Glutamatergic neuron (in vitro differentiated cells): Measurements from ENCODE around the gene SYNPR. TPM values are rescaled to one million over a fixed set of nuclear protein-coding genes. Genes with fewer than 3 reads are reported as not detected.

Experiments used
- DNase-seq: peaks from one replicate; pipeline ENCODE4 v3.0.0; 2022
- H3K27ac Mint-ChIP-seq: one replicate; pipeline ENCODE4 v1.8.0; 2020; ENCODE audit warnings: mild to moderate bottlenecking, mixed read lengths, inconsistent platforms; ENCODE audit not compliant: unreplicated experiment
- H3K27me3 Mint-ChIP-seq: one replicate; pipeline ENCODE4 v1.8.0; 2020; ENCODE audit warnings: mild to moderate bottlenecking, moderate library complexity, mixed read lengths, inconsistent platforms; ENCODE audit not compliant: unreplicated experiment
- H3K36me3 Mint-ChIP-seq: one replicate; pipeline ENCODE4 v1.8.0; 2020; ENCODE audit warnings: mild to moderate bottlenecking, mixed read lengths, inconsistent platforms; ENCODE audit not compliant: unreplicated experiment
- H3K4me1 Mint-ChIP-seq: one replicate; pipeline ENCODE4 v1.8.0; 2020; ENCODE audit warnings: mild to moderate bottlenecking, low read depth, mixed read lengths, inconsistent platforms; ENCODE audit not compliant: unreplicated experiment
- H3K4me3 Mint-ChIP-seq: one replicate; pipeline ENCODE4 v1.8.0; 2020; ENCODE audit warnings: mild to moderate bottlenecking, mixed read lengths, inconsistent platforms; ENCODE audit not compliant: unreplicated experiment
- H3K9me3 Mint-ChIP-seq: one replicate; pipeline ENCODE4 v1.8.0; 2020; ENCODE audit warnings: mild to moderate bottlenecking, moderate library complexity, mixed read lengths, inconsistent platforms; ENCODE audit not compliant: unreplicated experiment
- CTCF ChIP-seq: fragments of 200-600 bp; sonication (generic); IDR thresholded peaks from one replicate; pipeline ENCODE4 v1.5.0; 2021; ENCODE audit not compliant: partially characterized antibody, unreplicated experiment
- total RNA-seq: library from RNA; stranded (reverse); fragmentation: NEBNext Ultra II Directional; extraction: Animal tissue kit (Norgen Biotek cat#: 25700); gene quantifications from one replicate; pipeline ENCODE4 v1.2.1, GENCODE V29; 2021; ENCODE audit not compliant: unreplicated experiment

Gene SYNPR
- total RNA-seq, 1 donor from 2014 or later: 6.1 TPM

- Mint-ChIP-seq H3K27ac (no peak overlapping the region), H3K36me3 (no peaks in the 10 kb centered on the region), H3K27me3 (no peaks in the 10 kb centered on the region), H3K9me3 (no peaks in the 10 kb centered on the region), H3K4me1 (peaks cover 5% of the 10 kb centered on the region), H3K4me3 (no peak overlapping the region)
- TF ChIP-seq CTCF: no peak
- DNase-seq: no peak
These were observed 376.8 kb downstream of the SYNPR start for GRCh38 chr3:63654931-63655330.

- no peaks in the 10 kb centered on the region for H3K27me3 Mint-ChIP-seq
These were observed 377.4 kb downstream of the SYNPR start for GRCh38 chr3:63655519-63655918.

DNA sequence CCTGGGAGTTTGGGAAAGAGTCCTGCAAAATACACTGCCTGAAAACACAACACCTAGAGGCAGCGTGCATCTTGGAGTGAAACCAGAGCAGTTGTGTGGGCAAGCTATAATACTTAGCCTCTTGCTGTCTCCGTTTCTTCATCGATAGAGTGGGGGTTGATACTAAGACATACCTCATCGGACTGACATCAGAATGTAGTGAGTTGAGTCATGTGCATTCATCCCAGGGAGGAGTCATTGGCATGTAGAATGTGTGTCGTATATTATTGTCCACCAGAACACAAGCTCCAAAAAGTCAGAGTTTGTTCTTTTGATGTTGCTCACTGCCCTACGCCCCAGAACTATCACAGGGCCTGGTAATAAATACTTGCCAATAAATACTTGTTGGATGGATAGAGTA, 378.7 kb downstream of the SYNPR start:
- Mint-ChIP-seq H3K36me3 (no peaks in the 10 kb centered on the region), H3K4me3 (no peak overlapping the region), H3K4me1 (peaks cover 5% of the 10 kb centered on the region), H3K9me3 (no peaks in the 10 kb centered on the region), H3K27ac (no peak overlapping the region), H3K27me3 (no peaks in the 10 kb centered on the region)
- TF ChIP-seq CTCF: no peak
- no peak for DNase-seq

More at GRCh38 chr3:63655519-63655918, 377.4 kb downstream of the SYNPR start:
- Mint-ChIP-seq H3K9me3 (no peaks in the 10 kb centered on the region), H3K27ac (no peak overlapping the region), H3K36me3 (no peaks in the 10 kb centered on the region), H3K4me3 (no peak overlapping the region), H3K4me1 (peaks cover 5% of the 10 kb centered on the region)
- DNase-seq: no peak
- TF ChIP-seq CTCF: no peak

- H3K27me3 Mint-ChIP-seq: no peaks in the 10 kb centered on the region
- DNase-seq: no peak
- H3K4me1 Mint-ChIP-seq: no peaks in the 10 kb centered on the region
- H3K9me3 Mint-ChIP-seq: no peaks in the 10 kb centered on the region
- H3K4me3 Mint-ChIP-seq: no peak overlapping the region
- TF ChIP-seq CTCF: no peak
- H3K27ac Mint-ChIP-seq: no peak overlapping the region
- no peaks in the 10 kb centered on the region for H3K36me3 Mint-ChIP-seq
These were observed 383.1 kb downstream of the SYNPR start for GRCh38 chr3:63661242-63661641.

DNA sequence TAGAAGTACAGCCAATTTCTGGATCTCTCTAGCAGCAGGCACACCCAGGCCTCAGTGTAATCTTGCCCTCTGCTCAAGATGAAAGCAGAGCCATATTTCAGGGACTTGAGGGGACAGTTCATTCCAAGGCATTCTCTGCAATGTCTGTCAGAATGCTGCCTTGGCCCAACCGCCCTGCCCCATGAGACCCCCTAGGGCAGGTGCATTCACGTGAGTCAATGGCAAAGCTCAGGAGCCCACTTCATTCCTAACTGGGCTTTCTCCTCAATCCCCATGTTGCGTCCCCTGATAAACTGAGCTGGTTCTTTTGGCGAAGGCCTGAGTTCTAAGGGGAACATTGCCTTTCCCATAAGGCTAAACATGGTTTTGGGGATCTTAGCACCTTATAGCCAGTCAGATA, 383.9 kb downstream of the SYNPR start:
- DNase-seq: no peak
- no peaks in the 10 kb centered on the region for H3K27me3 Mint-ChIP-seq
- H3K4me1 Mint-ChIP-seq: no peaks in the 10 kb centered on the region
- no peak for TF ChIP-seq CTCF
- no peak overlapping the region for H3K4me3 Mint-ChIP-seq
- no peak overlapping the region for H3K27ac Mint-ChIP-seq
- H3K9me3 Mint-ChIP-seq: no peaks in the 10 kb centered on the region
- no peaks in the 10 kb centered on the region for H3K36me3 Mint-ChIP-seq
